GM23338 (cell line): Measurements from ENCODE around the gene SLC4A4. TPM values are rescaled to one million over a fixed set of nuclear protein-coding genes. Genes with fewer than 3 reads are reported as not detected.

ENCODE experiments used
- ATAC-seq: fragments of 200-7000 bp; cut with Tn5 transposase; 3 replicates; pipeline ENCODE4 v1.9.1; 2020
- DNase-seq: peaks from one replicate; pipeline ENCODE4 v3.0.0-alpha.2; 2015; ENCODE audit warnings: low spot score
- H2AFZ ChIP-seq: fragments of 200-600 bp; sonication (generic); 2 replicates; pipeline ENCODE4 v1.8.0; 2016; ENCODE audit warnings: antibody characterized with exemption, mild to moderate bottlenecking, moderate library complexity
- H3F3A ChIP-seq: fragments of 200-600 bp; sonication (generic); replicated peaks from 2 replicates; pipeline ENCODE4 v1.8.0; 2017; ENCODE audit warnings: antibody characterized with exemption, mixed run types, low read depth
- H3K27ac ChIP-seq: fragments of 200-600 bp; sonication (generic); 2 replicates; pipeline ENCODE4 v1.6.1; 2016; ENCODE audit warnings: low read depth
- H3K27me3 ChIP-seq: fragments of 200-600 bp; sonication (generic); 2 replicates; pipeline ENCODE4 v1.8.0; 2016; ENCODE audit warnings: mild to moderate bottlenecking, mixed run types, moderate library complexity; ENCODE audit not compliant: insufficient read depth
- H3K36me3 ChIP-seq: fragments of 200-600 bp; sonication (generic); 2 replicates; pipeline ENCODE4 v1.8.0; 2016; ENCODE audit warnings: mild to moderate bottlenecking; ENCODE audit not compliant: insufficient read depth
- H3K4me1 ChIP-seq: fragments of 200-600 bp; sonication (generic); 2 replicates; pipeline ENCODE4 v1.8.0; 2016; ENCODE audit warnings: mild to moderate bottlenecking, moderate library complexity; ENCODE audit not compliant: insufficient read depth
- H3K4me2 ChIP-seq: fragments of 200-600 bp; sonication (generic); 2 replicates; pipeline ENCODE4 v1.7.1; 2017; ENCODE audit warnings: mixed run types
- H3K4me3 ChIP-seq: fragments of 200-600 bp; sonication (generic); 2 replicates; pipeline ENCODE4 v1.6.1; 2016; ENCODE audit warnings: mixed run types
- H3K79me2 ChIP-seq: fragments of 200-600 bp; sonication (generic); replicated peaks from 2 replicates; pipeline ENCODE4 v1.8.0; 2017; ENCODE audit warnings: mild to moderate bottlenecking; ENCODE audit not compliant: insufficient read depth
- H3K9me2 ChIP-seq: fragments of 200-600 bp; sonication (generic); 2 replicates; pipeline ENCODE4 v1.8.0; 2017; ENCODE audit not compliant: insufficient read depth
- H4K20me1 ChIP-seq: fragments of 200-600 bp; sonication (generic); replicated peaks from 2 replicates; pipeline ENCODE4 v1.8.0; 2017; ENCODE audit warnings: mild to moderate bottlenecking; ENCODE audit not compliant: insufficient read depth
- H3K27ac Mint-ChIP-seq: 2 replicates; pipeline ENCODE4 v1.8.0; 2020; ENCODE audit warnings: inconsistent platforms, mild to moderate bottlenecking, moderate library complexity, mixed read lengths
- H3K27me3 Mint-ChIP-seq: 3 replicates; pipeline ENCODE4 v1.8.0; 2022; ENCODE audit warnings: low read depth, mild to moderate bottlenecking, moderate library complexity, mixed read lengths, inconsistent platforms; ENCODE audit not compliant: insufficient read depth, poor library complexity
- H3K36me3 Mint-ChIP-seq: 3 replicates; pipeline ENCODE4 v1.8.0; 2021; ENCODE audit warnings: low read depth, mild to moderate bottlenecking, inconsistent platforms, moderate library complexity, mixed read lengths
- H3K4me1 Mint-ChIP-seq: 3 replicates; pipeline ENCODE4 v1.8.0; 2020; ENCODE audit warnings: mild to moderate bottlenecking, inconsistent platforms, mixed read lengths
- H3K4me3 Mint-ChIP-seq: 3 replicates; pipeline ENCODE4 v1.8.0; 2021; ENCODE audit warnings: moderate library complexity, mild to moderate bottlenecking, inconsistent platforms, mixed read lengths
- H3K9me3 Mint-ChIP-seq: 3 replicates; pipeline ENCODE4 v1.8.0; 2020; ENCODE audit warnings: moderate library complexity, mild to moderate bottlenecking, inconsistent platforms, mixed read lengths
- CREB1 ChIP-seq: fragments of 250-450 bp; sonication (Bioruptor Pico); IDR thresholded peaks from 2 replicates; pipeline ENCODE4 v1.5.0; 2020; ENCODE audit warnings: low read depth, mild to moderate bottlenecking, moderate library complexity
- EZH2 ChIP-seq: fragments of 200-600 bp; sonication (generic); IDR thresholded peaks from one replicate; pipeline ENCODE4 v1.8.0; 2017; ENCODE audit warnings: antibody characterized with exemption, mild to moderate bottlenecking, low read depth; ENCODE audit not compliant: unreplicated experiment
- EZH2phosphoT487 ChIP-seq: fragments of 200-600 bp; sonication (generic); IDR thresholded peaks from one replicate; pipeline ENCODE4 v1.8.1; 2018; ENCODE audit warnings: antibody characterized with exemption; ENCODE audit not compliant: unreplicated experiment
- JUNB ChIP-seq: IDR thresholded peaks from one replicate; pipeline ENCODE4 v1.6.1; 2016; ENCODE audit warnings: antibody characterized with exemption; ENCODE audit not compliant: unreplicated experiment
- NANOG ChIP-seq: IDR thresholded peaks from 2 replicates; pipeline ENCODE4 v1.6.1; 2016; ENCODE audit warnings: antibody characterized with exemption, borderline replicate concordance
- POLR2AphosphoS5 ChIP-seq: IDR thresholded peaks from 2 replicates; pipeline ENCODE4 v1.6.1; 2016; ENCODE audit warnings: antibody characterized with exemption, low read depth
- ZNF114 ChIP-seq: fragments of 250-450 bp; sonication (Bioruptor Pico); IDR thresholded peaks from 2 replicates; pipeline ENCODE4 v1.5.0; 2020; ENCODE audit warnings: mild to moderate bottlenecking, moderate library complexity
- ZNF331 ChIP-seq: fragments of 250-450 bp; sonication (Bioruptor Pico); IDR thresholded peaks from 2 replicates; pipeline ENCODE4 v1.5.0; 2020; ENCODE audit warnings: low read depth, mild to moderate bottlenecking, moderate library complexity
- polyA plus RNA-seq: library from polyadenylated mRNA; unstranded; fragments of >200 nt; fragmentation: Nextera tagmentation; extraction: Ambion mirVana; gene quantifications from 2 replicates; pipeline ENCODE4 v1.2.1, GENCODE V29; 2016
- total RNA-seq: library from RNA; depleted of rRNA; stranded (reverse); fragments of >200 nt; shearing (Covaris generic); gene quantifications from 2 replicates; pipeline ENCODE4 v1.2.3, GENCODE V29; 2014
- TF ChIP-seq, protein P1 (sequence below): IDR thresholded peaks from 2 replicates; pipeline ENCODE4 v1.6.1; 2016; ENCODE audit warnings: antibody characterized with exemption
- TF ChIP-seq, protein P2 (sequence below): IDR thresholded peaks from one replicate; pipeline ENCODE4 v1.6.1; 2018; ENCODE audit warnings: antibody characterized with exemption; ENCODE audit not compliant: unreplicated experiment
- TF ChIP-seq, protein P3 (sequence below), 2 experiments: fragments of 200-600 bp in 1 of 2; sonication (generic) in 1 of 2; conservative IDR thresholded peaks; 2 replicates each; pipeline versions ENCODE4 v1.5.1 to v1.6.1; 2016 to 2017; ENCODE audit warnings: antibody characterized with exemption in 2 of 2, low read depth in 2 of 2, mild to moderate bottlenecking in 2 of 2, moderate library complexity in 1 of 2

Gene SLC4A4
- total and polyA plus RNA-seq, 2 experiments from 2014 or later: 1.0 to 1.5 TPM

DNA sequence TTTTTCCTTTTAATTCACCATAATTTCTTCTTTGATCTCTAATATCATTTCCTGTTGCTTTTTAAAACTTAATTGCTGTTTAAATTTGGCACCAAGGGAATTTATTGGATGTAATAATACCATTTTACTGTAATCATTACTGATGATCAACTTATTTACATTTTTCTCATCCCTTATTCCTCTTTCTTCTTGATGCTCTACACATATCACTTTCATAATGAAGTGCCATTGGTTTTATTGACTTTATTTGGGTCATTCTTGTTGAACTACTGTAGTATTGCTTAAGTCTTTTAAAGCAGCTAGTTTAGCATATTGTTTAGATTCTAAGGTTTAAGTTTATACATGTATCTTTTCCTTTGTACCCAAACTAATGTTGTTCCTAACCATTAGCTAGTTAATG, 130.7 kb downstream of the SLC4A4 start:
- no peak overlapping the region for H3K4me2 ChIP-seq
- no peaks in the 10 kb centered on the region for H3K36me3 Mint-ChIP-seq
- no peaks in the 10 kb centered on the region for H3K9me3 Mint-ChIP-seq
- no peak overlapping the region for H3K4me3 Mint-ChIP-seq
- no peak for TF ChIP-seq CREB1 (CRISPR knock-in tag)
- no peak for TF ChIP-seq ZNF114 (CRISPR knock-in tag)
- no peak for TF ChIP-seq NANOG
- TF ChIP-seq ZNF331 (CRISPR knock-in tag): no peak
- TF ChIP-seq, protein P1, sequence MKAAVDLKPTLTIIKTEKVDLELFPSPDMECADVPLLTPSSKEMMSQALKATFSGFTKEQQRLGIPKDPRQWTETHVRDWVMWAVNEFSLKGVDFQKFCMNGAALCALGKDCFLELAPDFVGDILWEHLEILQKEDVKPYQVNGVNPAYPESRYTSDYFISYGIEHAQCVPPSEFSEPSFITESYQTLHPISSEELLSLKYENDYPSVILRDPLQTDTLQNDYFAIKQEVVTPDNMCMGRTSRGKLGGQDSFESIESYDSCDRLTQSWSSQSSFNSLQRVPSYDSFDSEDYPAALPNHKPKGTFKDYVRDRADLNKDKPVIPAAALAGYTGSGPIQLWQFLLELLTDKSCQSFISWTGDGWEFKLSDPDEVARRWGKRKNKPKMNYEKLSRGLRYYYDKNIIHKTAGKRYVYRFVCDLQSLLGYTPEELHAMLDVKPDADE: no peak
- TF ChIP-seq EZH2: no peak
- TF ChIP-seq EZH2phosphoT487: no peak
- TF ChIP-seq JUNB: no peak
- TF ChIP-seq POLR2AphosphoS5: no peak
- H3K9me2 ChIP-seq: no peaks in the 10 kb centered on the region
- no peak overlapping the region for H3K27ac Mint-ChIP-seq
- no peak overlapping the region for H2AFZ ChIP-seq
- no peaks in the 10 kb centered on the region for H4K20me1 ChIP-seq
- H3K36me3 ChIP-seq: no peaks in the 10 kb centered on the region
- no peak for ATAC-seq
- no peaks in the 10 kb centered on the region for H3K27me3 Mint-ChIP-seq
- no peaks in the 10 kb centered on the region for H3F3A ChIP-seq
- H3K27me3 ChIP-seq: no peaks in the 10 kb centered on the region
- no peak overlapping the region for H3K4me3 ChIP-seq
- H3K79me2 ChIP-seq: no peaks in the 10 kb centered on the region
- no peaks in the 10 kb centered on the region for H3K4me1 ChIP-seq
- H3K4me1 Mint-ChIP-seq: no peaks in the 10 kb centered on the region; the same call in 2 of the 3 replicates
- H3K27ac ChIP-seq: no peak overlapping the region
- no peak for DNase-seq

DNA sequence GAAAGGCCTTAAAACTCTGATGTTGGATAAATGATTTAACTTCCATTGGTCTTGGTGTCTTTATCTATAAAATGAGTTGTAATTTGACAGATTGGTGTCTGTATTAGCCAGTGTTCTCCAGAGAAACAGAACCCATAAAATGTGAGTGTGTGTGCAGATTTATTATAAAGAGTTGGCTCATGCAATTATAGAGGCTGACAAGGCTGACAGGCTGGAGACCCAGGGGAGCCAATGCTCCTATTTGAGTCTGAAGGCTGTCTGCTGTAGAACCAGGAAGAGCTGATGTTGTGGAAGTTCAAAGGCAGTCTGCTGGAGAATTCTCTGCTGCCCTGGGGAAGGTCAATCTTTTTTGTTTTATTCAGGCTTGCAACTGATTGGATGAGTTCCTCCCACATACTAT, 131.7 kb downstream of the SLC4A4 start:
- Histone ChIP-seq H4K20me1 (no peaks in the 10 kb centered on the region), H2AFZ (no peak overlapping the region), H3F3A (no peaks in the 10 kb centered on the region), H3K27ac (no peak overlapping the region), H3K4me3 (no peak overlapping the region), H3K36me3 (no peaks in the 10 kb centered on the region), H3K4me1 (no peaks in the 10 kb centered on the region), H3K79me2 (no peaks in the 10 kb centered on the region), H3K9me2 (no peaks in the 10 kb centered on the region), H3K4me2 (no peak overlapping the region), H3K27me3 (no peaks in the 10 kb centered on the region)
- Mint-ChIP-seq H3K27ac (no peak overlapping the region), H3K4me3 (no peak overlapping the region), H3K27me3 (no peaks in the 10 kb centered on the region), H3K9me3 (no peaks in the 10 kb centered on the region), H3K36me3 (no peaks in the 10 kb centered on the region), H3K4me1 (no peaks in the 10 kb centered on the region; the same call in 2 of the 3 replicates)
- DNase-seq (no peak), ATAC-seq (no peak)
- TF ChIP-seq CREB1 (CRISPR knock-in tag) (no peak), EZH2 (no peak), EZH2phosphoT487 (no peak), NANOG (no peak), ZNF114 (CRISPR knock-in tag) (no peak)
- TF ChIP-seq, protein P2, sequence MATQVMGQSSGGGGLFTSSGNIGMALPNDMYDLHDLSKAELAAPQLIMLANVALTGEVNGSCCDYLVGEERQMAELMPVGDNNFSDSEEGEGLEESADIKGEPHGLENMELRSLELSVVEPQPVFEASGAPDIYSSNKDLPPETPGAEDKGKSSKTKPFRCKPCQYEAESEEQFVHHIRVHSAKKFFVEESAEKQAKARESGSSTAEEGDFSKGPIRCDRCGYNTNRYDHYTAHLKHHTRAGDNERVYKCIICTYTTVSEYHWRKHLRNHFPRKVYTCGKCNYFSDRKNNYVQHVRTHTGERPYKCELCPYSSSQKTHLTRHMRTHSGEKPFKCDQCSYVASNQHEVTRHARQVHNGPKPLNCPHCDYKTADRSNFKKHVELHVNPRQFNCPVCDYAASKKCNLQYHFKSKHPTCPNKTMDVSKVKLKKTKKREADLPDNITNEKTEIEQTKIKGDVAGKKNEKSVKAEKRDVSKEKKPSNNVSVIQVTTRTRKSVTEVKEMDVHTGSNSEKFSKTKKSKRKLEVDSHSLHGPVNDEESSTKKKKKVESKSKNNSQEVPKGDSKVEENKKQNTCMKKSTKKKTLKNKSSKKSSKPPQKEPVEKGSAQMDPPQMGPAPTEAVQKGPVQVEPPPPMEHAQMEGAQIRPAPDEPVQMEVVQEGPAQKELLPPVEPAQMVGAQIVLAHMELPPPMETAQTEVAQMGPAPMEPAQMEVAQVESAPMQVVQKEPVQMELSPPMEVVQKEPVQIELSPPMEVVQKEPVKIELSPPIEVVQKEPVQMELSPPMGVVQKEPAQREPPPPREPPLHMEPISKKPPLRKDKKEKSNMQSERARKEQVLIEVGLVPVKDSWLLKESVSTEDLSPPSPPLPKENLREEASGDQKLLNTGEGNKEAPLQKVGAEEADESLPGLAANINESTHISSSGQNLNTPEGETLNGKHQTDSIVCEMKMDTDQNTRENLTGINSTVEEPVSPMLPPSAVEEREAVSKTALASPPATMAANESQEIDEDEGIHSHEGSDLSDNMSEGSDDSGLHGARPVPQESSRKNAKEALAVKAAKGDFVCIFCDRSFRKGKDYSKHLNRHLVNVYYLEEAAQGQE: no peak
- TF ChIP-seq, protein P3, sequence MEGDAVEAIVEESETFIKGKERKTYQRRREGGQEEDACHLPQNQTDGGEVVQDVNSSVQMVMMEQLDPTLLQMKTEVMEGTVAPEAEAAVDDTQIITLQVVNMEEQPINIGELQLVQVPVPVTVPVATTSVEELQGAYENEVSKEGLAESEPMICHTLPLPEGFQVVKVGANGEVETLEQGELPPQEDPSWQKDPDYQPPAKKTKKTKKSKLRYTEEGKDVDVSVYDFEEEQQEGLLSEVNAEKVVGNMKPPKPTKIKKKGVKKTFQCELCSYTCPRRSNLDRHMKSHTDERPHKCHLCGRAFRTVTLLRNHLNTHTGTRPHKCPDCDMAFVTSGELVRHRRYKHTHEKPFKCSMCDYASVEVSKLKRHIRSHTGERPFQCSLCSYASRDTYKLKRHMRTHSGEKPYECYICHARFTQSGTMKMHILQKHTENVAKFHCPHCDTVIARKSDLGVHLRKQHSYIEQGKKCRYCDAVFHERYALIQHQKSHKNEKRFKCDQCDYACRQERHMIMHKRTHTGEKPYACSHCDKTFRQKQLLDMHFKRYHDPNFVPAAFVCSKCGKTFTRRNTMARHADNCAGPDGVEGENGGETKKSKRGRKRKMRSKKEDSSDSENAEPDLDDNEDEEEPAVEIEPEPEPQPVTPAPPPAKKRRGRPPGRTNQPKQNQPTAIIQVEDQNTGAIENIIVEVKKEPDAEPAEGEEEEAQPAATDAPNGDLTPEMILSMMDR (conservative IDR thresholded peaks at IDR 0.05; ENCODE audit: low read depth in 2 of 2): no peak
